GM12873 (cell line): ENCODE results near the gene CRY1.

Experiments
- TF ChIP-seq, protein P1 (sequence below): IDR thresholded peaks from 2 replicates; pipeline ENCODE4 v1.5.1; 2012; ENCODE audit warnings: low read depth, mild to moderate bottlenecking, moderate library complexity, low read length, control low read depth; ENCODE audit not compliant: insufficient read depth; ENCODE audit errors: missing control alignments

CRY1 gene

DNA sequence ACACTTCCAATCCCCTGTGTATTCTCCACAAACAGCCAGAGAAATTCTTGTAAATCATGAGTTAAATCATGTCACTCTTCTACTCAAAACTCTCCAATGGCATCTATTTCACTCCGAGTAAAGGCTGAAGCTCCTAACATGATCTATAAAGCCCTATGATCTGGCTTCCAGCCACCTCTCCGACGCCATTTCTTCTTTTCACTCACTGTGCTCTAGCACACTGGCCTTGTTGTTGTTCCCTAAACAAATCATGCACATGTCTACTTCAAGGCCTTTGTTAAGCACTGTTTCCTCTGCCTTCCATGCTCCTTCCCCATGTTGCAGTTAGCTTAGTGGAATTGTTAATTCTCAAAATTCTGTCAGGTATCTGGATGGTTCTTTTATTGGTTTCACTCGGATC is 76.3 kb downstream of the CRY1 start:
- TF ChIP-seq, protein P1, sequence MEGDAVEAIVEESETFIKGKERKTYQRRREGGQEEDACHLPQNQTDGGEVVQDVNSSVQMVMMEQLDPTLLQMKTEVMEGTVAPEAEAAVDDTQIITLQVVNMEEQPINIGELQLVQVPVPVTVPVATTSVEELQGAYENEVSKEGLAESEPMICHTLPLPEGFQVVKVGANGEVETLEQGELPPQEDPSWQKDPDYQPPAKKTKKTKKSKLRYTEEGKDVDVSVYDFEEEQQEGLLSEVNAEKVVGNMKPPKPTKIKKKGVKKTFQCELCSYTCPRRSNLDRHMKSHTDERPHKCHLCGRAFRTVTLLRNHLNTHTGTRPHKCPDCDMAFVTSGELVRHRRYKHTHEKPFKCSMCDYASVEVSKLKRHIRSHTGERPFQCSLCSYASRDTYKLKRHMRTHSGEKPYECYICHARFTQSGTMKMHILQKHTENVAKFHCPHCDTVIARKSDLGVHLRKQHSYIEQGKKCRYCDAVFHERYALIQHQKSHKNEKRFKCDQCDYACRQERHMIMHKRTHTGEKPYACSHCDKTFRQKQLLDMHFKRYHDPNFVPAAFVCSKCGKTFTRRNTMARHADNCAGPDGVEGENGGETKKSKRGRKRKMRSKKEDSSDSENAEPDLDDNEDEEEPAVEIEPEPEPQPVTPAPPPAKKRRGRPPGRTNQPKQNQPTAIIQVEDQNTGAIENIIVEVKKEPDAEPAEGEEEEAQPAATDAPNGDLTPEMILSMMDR, result no peak

DNA sequence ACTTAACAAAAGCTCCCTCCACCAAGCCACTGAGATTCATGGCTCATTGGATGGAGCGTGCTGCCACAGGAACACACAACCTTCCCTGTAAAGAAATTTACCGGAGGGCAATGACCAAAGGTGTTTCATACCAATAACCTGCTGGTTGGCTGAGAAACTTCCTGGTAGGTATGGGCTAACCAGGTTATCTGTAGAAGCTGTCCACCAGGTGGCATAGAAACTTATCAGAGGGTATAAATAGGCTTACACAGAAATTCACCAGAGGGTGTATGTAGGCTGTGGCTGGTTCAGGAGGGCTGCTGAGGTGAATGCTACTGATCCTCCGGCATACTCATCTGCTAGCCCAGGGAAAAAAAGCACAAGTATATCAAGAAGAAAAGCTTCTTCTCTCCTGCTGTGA is 79.3 kb downstream of the CRY1 start:
- TF ChIP-seq, protein P1, result no peak

DNA sequence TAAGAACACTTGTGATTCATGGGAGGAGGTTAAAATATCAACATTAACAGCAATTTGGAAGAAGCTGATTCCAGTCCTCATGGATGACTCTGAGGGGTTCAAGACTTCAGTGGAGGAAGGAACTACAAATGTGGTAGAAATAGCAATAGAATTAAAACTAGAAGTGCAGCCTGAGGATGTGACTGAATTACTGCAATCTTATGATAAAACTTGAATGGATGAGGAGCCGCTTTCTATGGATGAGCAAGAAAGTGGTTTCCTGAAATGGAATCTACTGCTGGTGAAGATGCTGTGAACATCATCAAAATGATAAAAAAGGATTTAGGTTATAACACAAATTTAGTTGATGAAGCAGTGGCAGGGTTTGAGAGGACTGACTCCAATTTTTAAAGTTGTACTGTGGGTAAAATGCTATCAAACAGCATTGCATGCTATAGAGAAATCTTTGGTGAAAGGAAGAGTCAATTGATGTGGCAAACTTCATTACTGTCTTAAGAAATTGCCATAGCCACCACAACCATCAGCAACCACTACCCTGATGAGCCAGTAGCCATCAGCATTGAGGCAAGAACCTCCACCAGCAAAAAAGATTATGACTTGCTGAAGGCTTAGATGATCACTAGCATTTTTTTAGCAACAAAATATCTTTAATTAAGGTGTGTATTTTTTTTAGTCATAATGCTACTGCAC is 80.5 kb downstream of the CRY1 start:
- TF ChIP-seq, protein P1, result no peak

DNA sequence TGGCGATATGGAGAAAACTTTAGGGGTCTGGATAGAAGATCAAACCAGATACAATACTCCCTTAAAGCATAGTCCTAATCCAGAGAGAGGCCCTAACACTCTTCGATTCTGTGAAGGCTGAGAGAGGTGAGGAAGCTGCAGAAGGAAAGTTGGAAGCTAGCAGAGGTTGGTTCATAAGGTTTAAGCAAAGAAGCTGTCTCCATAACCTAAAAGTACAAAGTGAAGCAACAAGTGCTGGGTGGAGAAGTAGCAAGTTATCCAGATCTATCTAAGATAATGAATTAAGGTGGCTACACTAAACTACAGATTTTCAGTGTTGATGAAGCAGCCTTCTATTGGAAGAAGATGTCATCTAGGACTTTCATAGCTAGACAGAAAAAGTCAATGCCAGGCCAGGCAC is 81.8 kb downstream of the CRY1 start:
- TF ChIP-seq, protein P1, result no peak

DNA sequence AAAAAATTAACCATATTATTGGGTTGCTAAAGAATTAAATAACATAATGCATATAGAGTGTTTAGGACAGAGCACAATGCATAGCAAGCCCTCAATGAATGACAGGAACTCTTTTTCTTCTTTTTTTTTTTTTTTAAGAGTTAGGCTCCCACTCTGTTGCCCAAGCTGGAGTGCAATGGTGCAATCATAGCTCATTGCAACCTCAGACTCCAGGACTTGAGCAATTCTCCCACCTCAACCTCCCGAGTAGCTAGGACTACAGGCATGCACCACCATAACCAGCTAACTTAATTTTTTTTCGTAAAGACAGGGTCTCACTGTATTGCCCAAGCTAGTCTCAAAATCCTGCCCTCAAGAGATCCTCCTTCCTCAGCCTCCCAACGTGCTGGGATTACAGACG is 85.9 kb downstream of the CRY1 start:
- TF ChIP-seq, protein P1, result no peak

DNA sequence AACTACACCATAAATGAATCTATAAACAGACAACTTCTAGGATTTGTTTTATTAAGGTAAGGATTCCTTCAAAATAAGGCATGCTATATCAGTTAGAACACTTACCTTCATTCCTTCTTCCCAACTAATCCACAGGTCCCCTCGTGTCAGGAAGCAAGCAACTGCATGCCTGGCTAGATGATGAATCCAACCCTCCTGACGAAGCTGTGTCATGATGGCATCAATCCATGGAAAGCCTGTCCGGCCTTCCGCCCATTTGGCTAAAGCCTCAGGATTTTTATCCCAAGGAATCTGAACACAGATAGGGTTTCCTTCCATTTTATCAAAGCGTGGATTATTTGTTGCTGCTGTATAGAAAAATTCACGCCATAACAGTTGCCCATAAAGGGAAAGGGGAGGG is 93.9 kb downstream of the CRY1 start:
- TF ChIP-seq, protein P1, result no peak

DNA sequence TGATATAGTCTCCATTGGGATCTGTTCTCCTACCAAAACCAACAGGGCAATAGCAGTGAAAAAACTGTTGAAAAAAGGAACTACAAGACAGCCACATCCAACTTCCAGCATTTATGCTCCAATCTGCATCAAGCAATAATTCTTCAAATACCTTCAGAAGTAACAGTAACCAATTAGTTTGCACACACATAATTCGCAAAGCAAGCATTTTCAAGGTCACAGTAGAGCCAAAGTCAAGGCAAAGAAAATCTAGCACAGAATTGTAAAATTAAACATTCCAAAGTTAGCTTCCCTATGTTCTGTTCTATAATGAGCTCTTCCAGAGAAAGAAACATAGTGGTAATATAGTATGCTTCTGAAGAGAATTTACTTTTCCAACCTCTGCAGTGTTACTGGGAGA is 95.4 kb downstream of the CRY1 start:
- TF ChIP-seq, protein P1, result no peak
